Osteocyte (in vitro differentiated cells): ENCODE data around the gene ENSA. TPM values are rescaled to one million over a fixed set of nuclear protein-coding genes. Genes with fewer than 3 reads are reported as not detected.
A peak's percentile ranks its signal among the peaks of the same experiment; 100 is the strongest.

Experiments
- DNase-seq: peaks from one replicate; pipeline ENCODE4 v3.0.0; 2021; ENCODE audit warnings: mixed read lengths; ENCODE audit not compliant: unreplicated experiment; ENCODE audit errors: extremely low spot score
- H3K27ac Mint-ChIP-seq: one replicate; pipeline ENCODE4 v1.8.0; 2021; ENCODE audit warnings: mild to moderate bottlenecking, mixed read lengths; ENCODE audit not compliant: unreplicated experiment
- H3K27me3 Mint-ChIP-seq: one replicate; pipeline ENCODE4 v1.8.0; 2021; ENCODE audit warnings: mixed read lengths; ENCODE audit not compliant: unreplicated experiment
- H3K36me3 Mint-ChIP-seq: one replicate; pipeline ENCODE4 v1.8.0; 2021; ENCODE audit warnings: mixed read lengths; ENCODE audit not compliant: unreplicated experiment
- H3K4me1 Mint-ChIP-seq: one replicate; pipeline ENCODE4 v1.8.0; 2021; ENCODE audit warnings: mixed read lengths; ENCODE audit not compliant: unreplicated experiment
- H3K4me3 Mint-ChIP-seq: one replicate; pipeline ENCODE4 v1.8.0; 2021; ENCODE audit warnings: mild to moderate bottlenecking, moderate library complexity, mixed read lengths; ENCODE audit not compliant: unreplicated experiment
- H3K9me3 Mint-ChIP-seq: one replicate; pipeline ENCODE4 v1.8.0; 2021; ENCODE audit warnings: mixed read lengths; ENCODE audit not compliant: unreplicated experiment
- CTCF ChIP-seq: fragments of 200-600 bp; sonication (generic); IDR thresholded peaks from 2 replicates; pipeline ENCODE4 v1.5.0; 2021; ENCODE audit warnings: antibody characterized with exemption, mild to moderate bottlenecking, moderate library complexity
- total RNA-seq: library from RNA; stranded (reverse); gene quantifications from 2 replicates; pipeline ENCODE4 v1.2.1, GENCODE V29; 2021

Gene ENSA
- total RNA-seq, 1 donor from 2014 or later = 116 TPM

- Mint-ChIP-seq H3K9me3 (no peaks in the 10 kb centered on the region), H3K27me3 (no peaks in the 10 kb centered on the region), H3K27ac (peak overlapping the region; percentile 76), H3K4me3 (no peak overlapping the region), H3K4me1 (peaks cover 38% of the 10 kb centered on the region), H3K36me3 (peaks cover 45% of the 10 kb centered on the region)
- peak; percentile 53 for TF ChIP-seq CTCF
- DNase-seq = no peak
Measured at GRCh38 chr1:150619576-150620509, 9.6 kb downstream of the ENSA start.

GRCh38 chr1:150615346-150616201 is 13.8 kb downstream of the ENSA start:
- Mint-ChIP-seq H3K9me3 (no peaks in the 10 kb centered on the region), H3K36me3 (peaks cover 30% of the 10 kb centered on the region), H3K4me3 (no peak overlapping the region), H3K4me1 (peaks cover 47% of the 10 kb centered on the region), H3K27ac (peak overlapping the region; percentile 58), H3K27me3 (no peaks in the 10 kb centered on the region)
- TF ChIP-seq CTCF = no peak
- DNase-seq = no peak

- H3K36me3 Mint-ChIP-seq = peaks cover 23% of the 10 kb centered on the region
- TF ChIP-seq CTCF = no peak
- no peaks in the 10 kb centered on the region for H3K9me3 Mint-ChIP-seq
- H3K27me3 Mint-ChIP-seq = no peaks in the 10 kb centered on the region
- no peak for DNase-seq
- H3K27ac Mint-ChIP-seq = peak overlapping the region; percentile 88
- peaks cover 42% of the 10 kb centered on the region for H3K4me1 Mint-ChIP-seq
- H3K4me3 Mint-ChIP-seq = no peak overlapping the region
Measured at GRCh38 chr1:150613061-150613920, 16.1 kb downstream of the ENSA start.

DNA sequence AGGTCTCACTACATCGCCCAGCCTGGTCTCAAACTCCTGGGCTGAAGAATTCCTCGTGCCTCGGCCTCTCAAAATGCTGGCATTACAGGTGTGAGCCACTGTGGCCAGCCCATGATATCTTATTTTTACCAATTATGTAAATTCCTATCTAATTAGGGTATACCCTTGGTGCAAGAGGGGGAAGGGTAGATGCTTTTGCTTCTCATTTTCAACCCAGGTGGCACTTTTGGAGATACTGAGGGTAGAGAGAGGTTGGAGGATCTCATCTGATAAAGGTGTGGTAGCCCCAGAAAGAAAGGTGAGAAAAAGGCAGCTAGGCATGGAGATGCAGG is 17.4 kb downstream of the ENSA start:
- Mint-ChIP-seq H3K4me1 (peaks cover 42% of the 10 kb centered on the region), H3K27me3 (no peaks in the 10 kb centered on the region), H3K4me3 (no peak overlapping the region), H3K27ac (peak overlapping the region; percentile 88), H3K9me3 (no peaks in the 10 kb centered on the region), H3K36me3 (peaks cover 21% of the 10 kb centered on the region)
- DNase-seq = no peak
- TF ChIP-seq CTCF = no peak
